ENCODE results near the gene SLC39A2.

SLC39A2 gene

DNA sequence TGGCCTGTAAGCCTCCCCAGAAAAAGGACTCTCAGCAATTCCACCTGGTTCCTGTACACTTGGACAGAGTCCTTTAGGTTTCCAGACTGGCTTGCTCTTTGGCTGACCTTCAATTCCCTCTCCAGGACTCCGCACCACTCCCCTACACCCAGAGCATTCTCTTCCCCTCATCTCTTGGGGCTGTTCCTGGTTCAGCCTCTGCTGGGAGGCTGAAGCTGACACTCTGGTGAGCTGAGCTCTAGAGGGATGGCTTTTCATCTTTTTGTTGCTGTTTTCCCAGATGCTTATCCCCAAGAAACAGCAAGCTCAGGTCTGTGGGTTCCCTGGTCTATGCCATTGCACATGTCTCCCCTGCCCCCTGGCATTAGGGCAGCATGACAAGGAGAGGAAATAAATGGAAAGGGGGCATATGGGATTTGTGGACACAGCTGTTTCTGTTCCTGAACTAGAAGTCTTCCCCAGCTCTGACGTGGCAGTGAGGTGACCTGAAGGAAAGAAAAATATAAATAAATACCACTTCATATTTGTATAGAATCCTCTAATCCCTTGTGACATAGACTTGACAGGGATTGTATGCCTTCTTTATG lies 44.4 kb downstream of the SLC39A2 start:
- in situ Hi-C loops (cut with MboI; ENCODE audit: low sequenced_read_pairs): no loop called here

DNA sequence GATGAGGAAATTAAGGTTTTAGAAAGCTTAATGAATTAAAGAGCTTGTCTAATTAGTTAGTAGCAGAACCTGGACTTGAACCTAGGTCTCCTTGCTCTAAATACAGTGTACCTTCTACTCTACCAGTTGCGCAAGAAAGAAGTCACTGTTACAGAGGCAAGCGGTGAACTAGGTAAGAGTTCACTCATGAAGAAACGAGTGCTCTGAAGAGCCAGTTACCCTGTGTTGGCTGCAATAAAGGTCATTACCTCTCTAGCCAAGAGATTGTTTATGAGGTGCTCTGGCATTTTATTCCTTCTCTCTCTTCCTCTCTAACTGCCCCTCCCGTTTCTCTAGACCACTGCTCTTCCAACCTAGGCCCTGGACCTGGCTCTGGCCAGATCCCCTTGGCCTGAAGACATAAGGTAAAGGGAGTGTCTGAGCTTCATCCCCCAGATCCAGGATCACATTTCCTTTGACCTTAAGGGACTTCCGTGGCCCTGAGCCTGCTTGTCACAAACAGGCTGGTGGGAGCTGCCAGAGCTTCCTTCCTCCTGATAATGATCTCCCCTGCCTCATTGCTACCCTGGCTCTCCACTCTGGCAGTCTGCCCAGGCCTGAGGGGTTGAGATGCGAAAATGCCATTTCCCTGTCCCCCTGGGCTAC lies 45.0 kb downstream of the SLC39A2 start:
- in situ Hi-C loops (cut with MboI; ENCODE audit: low sequenced_read_pairs): no loop called here

DNA sequence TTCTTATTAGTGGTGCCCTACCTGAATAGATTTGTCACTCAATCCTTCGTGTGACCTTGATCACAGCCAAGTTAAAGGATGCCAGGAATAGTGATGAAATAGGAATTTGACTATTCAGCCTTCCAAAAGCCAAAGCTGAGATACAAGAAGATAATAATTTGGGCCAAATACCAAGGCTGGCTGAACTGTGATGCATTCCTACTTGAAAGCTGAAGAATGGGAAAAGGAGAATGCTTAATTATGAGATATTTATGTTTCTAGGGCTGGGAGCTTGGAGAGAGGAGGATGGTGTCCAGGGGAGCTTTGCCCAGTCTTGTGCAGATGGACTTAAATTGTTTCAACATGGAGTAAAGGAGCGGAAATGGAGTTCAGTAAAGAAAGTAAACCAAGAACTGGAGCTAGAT lies 48.3 kb downstream of the SLC39A2 start:
- in situ Hi-C loops (cut with MboI; ENCODE audit: low sequenced_read_pairs): no loop called here

DNA sequence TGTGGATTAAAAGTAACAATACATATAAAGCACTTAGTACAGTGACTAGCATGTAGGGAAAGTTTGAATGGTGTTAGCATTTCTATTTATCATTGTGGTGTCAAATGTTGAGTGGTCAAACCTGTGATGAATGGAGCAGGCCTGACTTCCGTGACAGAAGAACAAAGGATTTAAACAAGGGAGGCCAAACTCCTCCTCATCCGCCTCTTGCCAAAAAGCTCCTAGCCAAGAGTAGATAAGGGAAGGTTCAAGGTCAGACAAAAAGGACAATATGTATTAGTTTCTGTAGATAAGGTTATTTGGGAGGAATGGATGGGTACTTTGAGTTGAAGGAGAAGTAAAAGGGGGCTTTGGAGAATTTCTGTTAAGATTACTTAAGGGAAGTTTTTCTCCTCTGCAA lies 49.5 kb downstream of the SLC39A2 start:
- in situ Hi-C loops (cut with MboI; ENCODE audit: low sequenced_read_pairs): no loop called here

DNA sequence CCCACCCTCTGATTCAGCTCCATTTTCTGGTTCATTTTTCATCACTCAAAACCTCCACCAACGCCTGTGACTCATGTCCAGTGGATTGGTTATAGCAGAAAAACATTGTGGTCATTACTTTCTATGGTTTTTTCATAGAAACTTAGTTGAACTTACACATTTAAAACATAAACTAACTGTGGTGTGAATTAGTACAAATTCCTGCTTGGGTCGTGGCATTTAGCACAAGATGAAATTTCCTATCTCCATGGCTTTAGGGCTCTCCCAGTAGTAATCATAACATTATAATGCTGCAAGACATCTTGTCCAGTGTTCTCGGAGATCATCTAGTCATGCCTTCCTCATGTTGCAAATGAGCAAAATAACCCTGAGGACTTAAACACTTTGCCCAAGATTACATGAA lies 50.2 kb downstream of the SLC39A2 start:
- in situ Hi-C loops (cut with MboI; ENCODE audit: low sequenced_read_pairs): no loop called here

DNA sequence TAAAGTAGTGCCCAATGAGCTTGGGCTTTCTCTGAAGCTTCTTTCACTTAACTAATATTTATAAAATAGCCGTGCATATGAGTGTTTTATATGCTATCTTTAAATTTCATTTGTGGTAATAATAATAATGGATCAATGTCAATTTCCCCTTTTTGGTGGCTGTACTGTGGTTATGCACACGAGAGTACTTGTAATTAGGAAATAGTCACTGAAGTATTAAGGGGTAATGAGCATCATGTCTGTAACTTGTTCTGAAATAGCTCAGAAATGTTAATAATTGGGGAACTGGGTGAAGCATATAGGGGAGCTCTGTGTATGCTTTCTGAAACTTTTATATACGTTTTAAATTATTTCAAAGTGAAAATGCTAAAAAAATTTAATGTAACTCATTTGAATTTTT lies 51.5 kb downstream of the SLC39A2 start:
- in situ Hi-C loops (cut with MboI; ENCODE audit: low sequenced_read_pairs): no loop called here

All from HL-60/S4 treated with retinoic acid at 250 ng/mL for 4 days and 3 days (cell line).